ENCODE data around the gene TTC7B.

- TF ChIP-seq POLR2A (IDR thresholded peaks at IDR 0.05; ENCODE audit: low read depth, low read length) (no peak), TAF1 (IDR thresholded peaks at IDR 0.05; ENCODE audit: borderline replicate concordance, low read depth, low read length) (no peak), POLR2AphosphoS5 (IDR thresholded peaks at IDR 0.05; ENCODE audit: low read depth, low read length) (no peak)
Observed at GRCh38 chr14:90726656-90727055, 89.6 kb downstream of the TTC7B start.
